Cardiac muscle cell (in vitro differentiated cells and primary cell): ENCODE data around the gene CDKL5. TPM values are rescaled to one million over a fixed set of nuclear protein-coding genes. Genes with fewer than 3 reads are reported as not detected.

ENCODE experiments used
- DNase-seq, 2 donors: peaks; one replicate each; pipeline versions ENCODE4 v3.0.0 to v3.0.0-alpha.2; 2010 to 2017; ENCODE audit warnings: low read depth in 1 of 2, low spot score in 1 of 2
- H3K27ac ChIP-seq: fragments of 200-600 bp; sonication (generic); 2 replicates; pipeline ENCODE4 v1.5.1; 2016
- H3K27me3 ChIP-seq: fragments of 200-600 bp; sonication (generic); 2 replicates; pipeline ENCODE4 v1.6.0; 2016; ENCODE audit warnings: control low read depth
- H3K36me3 ChIP-seq: fragments of 200-600 bp; sonication (generic); 2 replicates; pipeline ENCODE4 v1.5.1; 2016; ENCODE audit warnings: control low read depth
- H3K4me1 ChIP-seq: fragments of 200-600 bp; sonication (generic); 2 replicates; pipeline ENCODE4 v1.8.1; 2017; ENCODE audit warnings: low read depth, mild to moderate bottlenecking, mixed run types
- H3K4me3 ChIP-seq: fragments of 200-600 bp; sonication (generic); 2 replicates; pipeline ENCODE4 v1.5.1; 2016; ENCODE audit warnings: mild to moderate bottlenecking
- H3K9me3 ChIP-seq: fragments of 200-600 bp; sonication (generic); 2 replicates; pipeline ENCODE4 v1.5.1; 2017; ENCODE audit warnings: low read depth, mild to moderate bottlenecking, control low read depth
- CTCF ChIP-seq: IDR thresholded peaks from 2 replicates; pipeline ENCODE4 v1.5.1; 2012; ENCODE audit warnings: low read depth, mild to moderate bottlenecking, low read length
- polyA plus RNA-seq: library from polyadenylated mRNA; unstranded; fragments of >200 nt; fragmentation: Nextera tagmentation; extraction: Ambion mirVana; gene quantifications from 2 replicates; pipeline ENCODE4 v1.2.1, GENCODE V29; 2016
- total RNA-seq: library from RNA; depleted of rRNA; stranded (reverse); fragments of >200 nt; gene quantifications from 2 replicates; pipeline ENCODE4 v1.2.3, GENCODE V29; 2016

Gene CDKL5
- total and polyA plus RNA-seq, 2 experiments from 2014 or later: 2.7 to 12.9 TPM

- H3K4me3 ChIP-seq: no peak overlapping the region
- H3K4me1 ChIP-seq: no peaks in the 10 kb centered on the region
- H3K9me3 ChIP-seq: no peaks in the 10 kb centered on the region
- no peaks in the 10 kb centered on the region for H3K36me3 ChIP-seq
- no peaks in the 10 kb centered on the region for H3K27me3 ChIP-seq
- H3K27ac ChIP-seq: no peak overlapping the region
- TF ChIP-seq CTCF: no peak
- DNase-seq: peak in 1 of 2 donors; percentile 25
These were observed 229.7 kb downstream of the CDKL5 start for GRCh38 chrX:18654875-18655836.

GRCh38 chrX:18661273-18661672 lies 235.9 kb downstream of the CDKL5 start:
- no peak overlapping the region for H3K27ac ChIP-seq
- no peak for DNase-seq
- no peaks in the 10 kb centered on the region for H3K36me3 ChIP-seq
- no peaks in the 10 kb centered on the region for H3K4me1 ChIP-seq
- H3K9me3 ChIP-seq: no peaks in the 10 kb centered on the region
- H3K4me3 ChIP-seq: no peak overlapping the region
- H3K27me3 ChIP-seq: no peaks in the 10 kb centered on the region
- no peak for TF ChIP-seq CTCF

- TF ChIP-seq CTCF: no peak
- no peaks in the 10 kb centered on the region for H3K36me3 ChIP-seq
- no peak overlapping the region for H3K27ac ChIP-seq
- DNase-seq: no peak
- no peaks in the 10 kb centered on the region for H3K4me1 ChIP-seq
- H3K4me3 ChIP-seq: no peak overlapping the region
- H3K9me3 ChIP-seq: no peaks in the 10 kb centered on the region
- H3K27me3 ChIP-seq: no peaks in the 10 kb centered on the region
These were observed 239.5 kb downstream of the CDKL5 start for GRCh38 chrX:18664947-18665346.

GRCh38 chrX:18666614-18667013 lies 241.2 kb downstream of the CDKL5 start:
- Histone ChIP-seq H3K36me3 (no peaks in the 10 kb centered on the region), H3K9me3 (no peaks in the 10 kb centered on the region), H3K27ac (no peak overlapping the region), H3K4me3 (no peak overlapping the region), H3K4me1 (no peaks in the 10 kb centered on the region), H3K27me3 (no peaks in the 10 kb centered on the region)
- DNase-seq: no peak
- no peak for TF ChIP-seq CTCF

GRCh38 chrX:18668071-18668835 lies 242.8 kb downstream of the CDKL5 start:
- DNase-seq: no peak
- H3K9me3 ChIP-seq: no peaks in the 10 kb centered on the region
- no peaks in the 10 kb centered on the region for H3K27me3 ChIP-seq
- H3K4me1 ChIP-seq: no peaks in the 10 kb centered on the region
- no peak overlapping the region for H3K27ac ChIP-seq
- H3K36me3 ChIP-seq: no peaks in the 10 kb centered on the region
- no peak overlapping the region for H3K4me3 ChIP-seq
- TF ChIP-seq CTCF: no peak
